ENCODE measurements around the gene CKAP2.
"Not testable (repeated sequence)": the region's sequence is repeated elsewhere in the genome, so short reads cannot be mapped to it uniquely, and the experiment has no call there.

CKAP2 gene, protein sequence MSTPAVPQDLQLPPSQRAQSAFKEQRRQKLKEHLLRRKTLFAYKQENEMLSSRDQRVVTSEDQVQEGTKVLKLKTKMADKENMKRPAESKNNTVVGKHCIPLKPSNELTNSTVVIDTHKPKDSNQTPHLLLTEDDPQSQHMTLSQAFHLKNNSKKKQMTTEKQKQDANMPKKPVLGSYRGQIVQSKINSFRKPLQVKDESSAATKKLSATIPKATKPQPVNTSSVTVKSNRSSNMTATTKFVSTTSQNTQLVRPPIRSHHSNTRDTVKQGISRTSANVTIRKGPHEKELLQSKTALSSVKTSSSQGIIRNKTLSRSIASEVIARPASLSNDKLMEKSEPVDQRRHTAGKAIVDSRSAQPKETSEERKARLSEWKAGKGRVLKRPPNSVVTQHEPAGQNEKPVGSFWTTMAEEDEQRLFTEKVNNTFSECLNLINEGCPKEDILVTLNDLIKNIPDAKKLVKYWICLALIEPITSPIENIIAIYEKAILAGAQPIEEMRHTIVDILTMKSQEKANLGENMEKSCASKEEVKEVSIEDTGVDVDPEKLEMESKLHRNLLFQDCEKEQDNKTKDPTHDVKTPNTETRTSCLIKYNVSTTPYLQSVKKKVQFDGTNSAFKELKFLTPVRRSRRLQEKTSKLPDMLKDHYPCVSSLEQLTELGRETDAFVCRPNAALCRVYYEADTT

DNA sequence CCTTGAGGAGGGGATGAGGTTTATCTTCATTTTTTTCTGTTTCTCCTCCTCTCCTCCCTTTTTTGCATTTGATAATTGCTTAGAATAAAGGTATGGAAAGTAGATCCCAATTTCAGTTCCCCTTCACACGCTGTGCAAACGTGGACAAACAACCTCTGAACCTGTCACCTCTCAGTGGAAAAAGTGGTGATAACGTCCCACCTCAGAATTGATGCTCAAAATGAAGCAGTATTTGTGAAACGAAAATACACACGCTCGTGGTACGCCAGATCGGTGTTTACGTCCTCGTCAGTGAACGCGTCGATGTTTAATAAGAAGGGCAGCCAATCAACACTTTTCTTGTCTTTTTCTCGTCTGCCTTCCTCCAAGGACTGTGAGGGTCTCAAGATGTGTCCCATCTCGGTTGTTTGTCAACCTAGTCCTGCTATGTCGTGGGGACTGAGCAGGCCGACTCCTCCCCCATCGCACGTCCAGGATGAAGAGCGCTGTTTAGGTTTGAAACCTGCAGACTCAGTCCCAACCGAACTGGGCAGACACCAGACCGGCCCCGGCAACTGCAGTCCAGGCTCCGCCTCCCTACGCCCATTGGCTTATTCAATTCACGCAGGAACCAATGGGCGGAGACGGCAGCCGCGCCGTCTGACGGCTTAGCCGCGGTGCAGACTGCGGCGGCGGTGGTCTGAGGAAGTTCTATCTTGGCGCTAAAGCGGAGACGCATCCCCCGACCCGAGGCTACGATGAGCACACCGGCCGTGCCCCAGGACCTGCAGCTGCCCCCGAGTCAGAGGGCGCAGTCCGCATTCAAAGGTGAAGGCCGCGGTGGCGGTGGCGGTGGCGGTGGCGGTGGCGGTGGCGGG, at the start of gene CKAP2:
Gene CKAP2 (plus strand): TSS at position 659 of the 857 bp plus-strand sequence. CDS start 79 bp downstream, at position 738.
- peak; percentile 93 for DNase-seq

DNA sequence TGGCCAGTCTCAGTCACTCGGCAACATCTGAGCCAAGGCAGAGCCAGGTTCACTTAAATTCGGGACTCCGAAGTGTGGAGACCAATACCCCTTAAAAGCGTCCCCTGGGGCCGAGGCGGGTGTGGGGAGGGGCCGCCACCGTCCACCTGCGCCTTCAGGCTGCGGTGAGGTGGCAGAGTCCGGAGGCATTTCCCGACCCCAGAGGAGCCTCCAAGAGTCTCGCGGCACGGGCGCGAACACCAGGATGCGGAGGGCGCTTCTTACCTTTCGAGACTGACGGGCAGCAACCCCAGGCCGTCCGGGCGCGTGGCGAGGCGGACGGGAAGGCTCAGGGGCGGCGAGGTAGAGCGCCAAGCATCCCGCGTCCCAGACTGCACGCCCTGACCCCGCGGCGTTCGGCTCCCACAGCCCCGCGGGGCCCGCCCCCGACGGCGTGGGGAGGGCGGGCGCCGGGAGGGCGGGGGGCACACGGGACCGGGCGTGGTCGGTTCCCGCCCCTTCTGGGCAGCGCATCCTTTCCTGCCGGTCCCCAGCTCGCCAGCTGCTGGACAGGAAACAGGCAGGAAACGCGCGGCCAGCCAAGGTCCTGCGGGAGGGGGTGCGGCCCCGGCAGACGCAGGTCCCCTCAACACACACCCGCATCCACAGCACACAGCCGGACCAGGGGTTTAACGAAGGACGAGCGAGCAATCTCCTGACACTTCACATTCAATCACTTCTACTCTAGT, 49.3 kb upstream of the CKAP2 start, which contains the start of gene THSD1:
Gene THSD1 (minus strand): TSS at position 406 of the 728 bp plus-strand sequence. CDS start 3,572 bp downstream, outside the sequence.
- peak; percentile 37 for DNase-seq

DNA sequence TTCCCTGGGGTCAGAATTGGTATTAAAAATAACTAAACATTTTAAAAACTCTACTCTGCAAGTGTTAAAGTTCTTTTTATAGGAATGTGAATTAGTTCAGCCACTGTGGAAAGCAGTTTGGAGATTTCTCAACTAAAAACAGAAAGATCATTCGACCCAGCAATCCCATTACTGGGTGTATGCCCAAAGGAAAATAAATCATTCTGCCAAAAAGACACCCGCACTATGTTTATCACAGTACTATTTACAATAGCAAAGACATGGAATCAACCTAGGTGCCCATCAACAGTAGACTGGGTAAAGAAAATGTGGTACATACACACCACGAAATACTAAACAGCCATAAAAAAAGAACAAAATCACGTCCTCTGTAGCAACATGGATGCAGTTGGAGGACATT, 48.6 kb upstream of the CKAP2 start:
- DNase-seq: no peak

DNA sequence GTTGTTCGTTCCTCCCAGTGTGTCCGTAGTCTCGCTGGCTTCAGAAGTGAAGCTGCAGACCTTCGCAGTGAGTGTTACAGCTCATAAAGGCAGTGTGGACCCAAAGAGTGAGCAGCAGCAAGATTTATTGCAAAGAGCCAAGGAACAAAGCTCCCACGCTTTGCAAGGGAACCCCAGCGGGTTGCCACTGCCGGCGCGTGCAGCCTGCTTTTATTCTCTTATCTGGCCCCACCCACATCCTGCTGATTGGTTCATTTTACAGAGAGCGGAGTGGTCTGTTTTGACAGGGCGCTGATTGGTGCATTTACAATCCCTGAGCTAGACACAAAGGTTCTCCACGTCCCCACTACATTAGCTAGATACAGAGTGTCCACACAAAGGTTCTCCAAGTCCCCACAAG, 47.8 kb upstream of the CKAP2 start:
- DNase-seq: not testable (repeated sequence)

DNA sequence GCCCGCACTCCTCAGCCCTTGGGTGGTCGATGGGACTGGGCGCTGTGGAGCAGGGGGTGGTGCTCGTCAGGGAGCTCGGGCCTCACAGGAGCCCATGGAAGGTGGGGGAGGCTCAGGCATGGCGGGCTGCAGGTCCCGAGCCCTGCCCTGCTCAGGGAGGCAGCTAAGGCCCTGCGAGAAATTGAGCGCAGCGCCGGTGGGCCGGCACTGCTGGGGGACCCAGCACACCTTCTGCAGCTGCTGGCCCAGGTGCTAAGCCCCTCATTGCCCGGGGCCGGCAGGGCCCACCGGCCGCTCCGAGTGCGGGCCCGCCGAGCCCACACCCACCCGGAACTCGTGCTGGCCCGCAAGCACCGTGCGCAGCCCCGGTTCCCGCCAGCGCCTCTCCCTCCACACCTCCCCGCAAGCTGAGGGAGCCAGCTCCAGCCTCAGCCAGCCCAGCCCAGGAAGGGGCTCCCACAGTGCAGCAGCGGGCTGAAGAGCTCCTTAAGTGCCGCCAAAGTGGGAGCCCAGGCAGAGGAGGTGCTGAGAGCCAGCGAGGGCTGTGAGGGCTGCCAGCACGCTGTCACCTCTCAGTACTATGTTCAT, 47.1 kb upstream of the CKAP2 start:
- not testable (repeated sequence) for DNase-seq

DNA sequence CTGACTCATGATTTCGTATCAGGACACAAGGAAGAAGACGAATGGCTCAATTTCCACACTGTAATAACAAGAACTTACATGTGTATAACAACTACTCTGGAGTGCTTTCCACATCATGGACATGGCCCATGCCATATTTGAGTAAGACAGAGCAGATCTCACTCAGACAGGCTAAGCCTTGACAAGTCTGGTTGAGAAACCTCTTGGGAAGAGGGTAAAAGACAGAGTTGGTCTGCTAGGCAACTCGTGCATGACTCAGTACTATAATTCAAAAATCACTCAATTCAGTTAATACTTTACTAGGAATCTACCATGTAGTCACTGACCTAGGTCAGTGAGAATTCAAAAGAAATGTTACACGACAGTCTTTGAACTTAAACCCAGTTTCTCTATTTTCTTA, 43.6 kb upstream of the CKAP2 start:
- DNase-seq: no peak

DNA sequence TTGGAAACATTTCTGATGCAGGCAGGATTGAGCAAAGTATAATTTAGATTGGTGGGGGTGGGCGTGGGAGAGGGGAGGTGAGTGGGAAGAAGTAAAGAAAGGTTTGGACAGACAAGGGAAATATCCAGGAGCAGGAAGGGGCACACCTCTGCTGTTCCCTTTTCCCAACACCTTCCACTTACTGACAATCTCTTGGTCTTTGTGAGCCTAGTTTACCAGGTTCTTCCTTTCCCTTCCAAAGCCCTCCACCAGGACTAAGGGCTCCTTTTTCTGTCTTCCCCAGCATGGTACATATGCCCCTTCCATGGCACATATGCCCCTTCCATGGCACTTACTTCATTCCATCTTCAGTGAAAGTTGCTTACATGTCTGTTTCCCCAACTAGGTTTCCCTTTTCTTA, 43.1 kb upstream of the CKAP2 start:
- no peak for DNase-seq

DNA sequence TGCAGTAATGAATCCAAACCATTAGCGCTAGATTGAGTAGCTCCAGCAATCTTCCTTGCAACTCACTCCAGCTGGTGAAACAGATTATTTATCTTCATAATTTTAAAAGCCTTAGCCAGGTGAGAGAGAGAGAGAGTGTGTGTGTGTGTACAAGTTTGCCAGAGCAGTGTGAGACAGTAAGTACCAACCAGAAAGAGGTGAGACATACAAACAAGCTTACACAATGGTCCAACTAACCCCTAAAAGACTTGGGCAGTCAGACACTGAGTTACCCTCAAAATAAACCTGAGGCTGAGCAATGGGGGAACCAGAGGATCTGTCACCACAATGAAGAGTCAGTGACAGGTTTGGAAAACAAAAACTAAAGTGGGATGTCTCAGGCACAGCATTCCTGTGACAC, 41.2 kb upstream of the CKAP2 start:
- no peak for DNase-seq

DNA sequence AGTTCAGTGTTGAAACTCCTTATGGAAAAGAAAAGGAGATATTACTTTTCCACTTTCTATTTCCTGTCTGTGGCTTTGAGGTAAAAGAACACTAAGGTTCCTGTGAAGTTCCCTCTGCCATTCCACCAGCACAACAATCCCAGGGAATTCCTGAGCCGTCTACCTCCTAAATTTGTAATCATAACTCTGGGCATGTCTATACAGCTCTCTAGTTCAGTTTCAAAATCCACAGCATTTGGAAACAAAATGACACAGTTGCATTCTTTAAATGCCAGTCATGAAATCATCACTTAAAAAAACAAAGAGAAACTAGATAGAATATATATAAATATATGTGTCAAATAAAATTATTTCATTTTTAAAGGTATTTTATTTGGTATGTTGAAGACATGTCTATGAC, 40.3 kb upstream of the CKAP2 start:
- no peak for DNase-seq

DNA sequence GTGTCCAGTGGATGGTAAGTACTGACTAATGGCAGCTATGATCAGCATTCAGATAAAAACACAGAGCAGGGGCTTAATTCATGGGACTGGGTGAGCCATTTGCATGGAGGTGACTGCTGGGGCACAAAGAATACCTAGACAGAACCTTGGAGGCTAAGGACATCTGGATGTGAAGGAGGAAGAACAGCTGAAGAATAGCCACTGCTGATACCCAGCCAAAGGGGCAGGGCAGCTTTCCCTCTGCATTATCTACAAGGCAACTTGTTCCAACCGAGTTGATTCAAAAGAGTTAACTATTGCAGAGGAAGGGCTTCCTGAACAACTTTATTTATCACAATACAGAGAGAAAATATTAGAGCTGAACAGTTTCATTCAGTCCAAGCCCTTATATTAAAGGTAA, 36.2 kb upstream of the CKAP2 start:
- no peak for DNase-seq

DNA sequence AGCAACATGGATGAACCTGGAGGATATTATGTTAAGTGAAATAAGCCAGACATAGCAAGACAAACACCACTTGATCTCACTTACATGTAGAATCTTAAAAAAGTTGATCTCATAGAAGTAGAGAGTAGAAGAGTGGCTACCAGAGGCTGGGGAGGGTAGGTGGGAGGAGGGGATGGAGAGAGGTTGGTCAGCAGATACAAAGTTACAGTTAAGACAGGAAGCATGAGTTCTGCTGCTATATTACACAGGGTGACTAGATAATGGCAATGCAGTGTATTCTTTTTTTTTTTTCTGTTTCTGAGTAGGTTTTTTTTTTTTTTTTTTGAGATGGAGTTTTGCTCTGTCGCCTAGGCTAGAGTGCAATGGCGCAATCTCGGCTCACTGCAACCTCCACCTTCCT, 34.1 kb upstream of the CKAP2 start:
- no peak for DNase-seq

DNA sequence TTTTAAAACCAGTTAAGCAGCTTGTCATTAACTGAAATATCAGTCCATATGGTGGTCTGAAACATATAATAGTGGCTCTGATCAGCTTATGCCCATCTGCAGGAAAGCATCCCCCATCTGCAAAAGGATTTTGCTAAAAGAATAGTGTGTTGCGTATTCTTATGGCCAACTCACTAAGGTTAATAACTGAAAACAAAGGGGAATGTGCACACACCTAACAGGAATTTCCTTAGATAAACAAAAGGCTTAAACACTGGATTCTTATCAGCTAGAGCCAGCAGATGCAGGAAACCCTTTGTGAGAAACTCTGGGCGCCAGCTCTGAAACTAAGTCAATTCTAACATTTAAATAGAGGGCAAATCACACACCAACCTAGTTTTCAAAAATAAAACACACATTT, 27.0 kb upstream of the CKAP2 start:
- no peak for DNase-seq

DNA sequence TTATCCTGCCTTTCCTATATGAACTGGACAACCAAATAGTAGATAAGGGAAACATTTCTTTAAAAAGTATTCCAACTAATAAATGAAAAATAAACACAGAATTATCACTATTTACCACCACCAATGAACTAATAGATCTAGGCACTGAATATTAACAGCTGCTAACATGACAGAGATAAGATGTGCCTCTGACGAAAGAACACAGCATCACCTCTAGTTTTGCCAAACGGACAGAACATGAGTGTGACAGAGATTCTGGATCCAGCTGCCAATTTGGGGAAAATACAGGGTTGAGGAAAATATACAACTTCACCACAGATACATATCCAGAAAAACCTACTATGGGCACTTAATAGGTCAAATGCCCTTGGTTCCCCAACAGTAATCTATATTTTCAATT, 22.8 kb upstream of the CKAP2 start:
- no peak for DNase-seq

DNA sequence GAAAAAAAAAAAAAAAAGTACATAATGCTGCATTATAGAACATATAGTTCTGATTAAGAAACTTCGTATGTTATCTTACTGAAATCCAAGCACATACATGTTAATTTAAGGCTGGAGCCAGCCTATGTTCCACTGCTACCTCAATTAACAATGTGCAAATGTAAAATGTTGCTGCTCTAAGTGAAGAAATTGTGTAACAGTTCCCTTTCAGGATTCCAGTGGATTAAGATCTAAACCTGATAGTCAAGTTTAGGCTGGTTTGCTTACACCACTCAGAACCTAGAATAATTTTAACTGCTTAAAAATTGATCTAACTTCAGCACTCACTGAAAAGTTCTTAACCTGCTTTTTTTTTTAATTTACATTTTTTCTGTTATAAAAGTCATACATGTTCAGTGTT, 9.0 kb upstream of the CKAP2 start:
- DNase-seq: no peak

DNA sequence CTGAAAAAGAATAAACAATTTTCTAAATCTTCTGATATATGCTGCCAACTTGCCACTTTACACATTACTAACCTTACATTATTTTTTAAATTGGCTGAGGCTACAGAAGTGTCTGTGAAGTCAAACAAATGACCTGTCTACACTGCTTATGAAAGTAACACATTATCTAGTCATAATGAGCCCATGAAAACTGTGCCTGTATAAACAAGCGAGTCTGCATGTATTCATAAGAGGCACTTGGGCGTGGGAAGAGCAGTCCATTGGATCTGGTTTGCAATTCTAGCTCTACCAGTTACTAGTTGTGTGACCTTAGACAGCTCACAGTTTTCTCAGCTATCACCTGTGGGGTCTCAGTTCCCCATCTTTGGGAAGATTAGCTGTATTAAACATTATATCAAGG, 7.9 kb upstream of the CKAP2 start:
- no peak for DNase-seq

DNA sequence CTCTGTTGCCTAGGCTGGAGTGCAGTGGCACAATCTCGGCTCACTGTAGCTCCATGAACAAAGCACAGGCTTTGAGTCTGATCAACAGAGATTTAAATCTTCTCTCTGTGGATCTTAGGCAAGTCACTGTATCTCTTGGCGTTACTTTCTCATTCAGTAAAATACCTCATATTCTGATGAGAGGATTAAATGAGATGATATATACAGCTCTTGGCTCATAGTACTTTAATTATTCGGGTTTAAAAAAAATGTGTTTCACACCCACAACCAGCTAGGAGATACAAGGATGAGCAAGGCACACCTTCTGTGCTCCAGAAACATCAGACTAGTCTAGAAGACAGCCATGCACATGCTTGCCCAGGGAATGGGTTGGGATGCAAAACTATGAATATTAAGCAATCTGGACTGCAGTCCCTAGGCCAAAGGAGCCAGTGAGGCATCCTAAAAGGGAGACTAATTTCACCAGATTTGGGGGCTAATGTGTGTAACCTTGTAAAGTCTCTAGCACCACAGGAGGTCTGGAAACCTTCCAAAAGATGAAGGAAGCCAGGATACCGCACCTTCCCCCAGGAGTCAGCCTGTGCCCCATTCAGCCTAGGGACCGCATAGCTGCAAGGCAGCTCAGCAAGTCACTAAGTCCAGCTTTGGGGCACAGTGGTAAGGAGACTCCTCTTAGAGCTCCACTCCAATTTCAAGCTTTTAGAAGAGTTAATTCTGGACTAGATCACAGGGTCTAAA, 7.3 kb upstream of the CKAP2 start:
- DNase-seq: no peak

DNA sequence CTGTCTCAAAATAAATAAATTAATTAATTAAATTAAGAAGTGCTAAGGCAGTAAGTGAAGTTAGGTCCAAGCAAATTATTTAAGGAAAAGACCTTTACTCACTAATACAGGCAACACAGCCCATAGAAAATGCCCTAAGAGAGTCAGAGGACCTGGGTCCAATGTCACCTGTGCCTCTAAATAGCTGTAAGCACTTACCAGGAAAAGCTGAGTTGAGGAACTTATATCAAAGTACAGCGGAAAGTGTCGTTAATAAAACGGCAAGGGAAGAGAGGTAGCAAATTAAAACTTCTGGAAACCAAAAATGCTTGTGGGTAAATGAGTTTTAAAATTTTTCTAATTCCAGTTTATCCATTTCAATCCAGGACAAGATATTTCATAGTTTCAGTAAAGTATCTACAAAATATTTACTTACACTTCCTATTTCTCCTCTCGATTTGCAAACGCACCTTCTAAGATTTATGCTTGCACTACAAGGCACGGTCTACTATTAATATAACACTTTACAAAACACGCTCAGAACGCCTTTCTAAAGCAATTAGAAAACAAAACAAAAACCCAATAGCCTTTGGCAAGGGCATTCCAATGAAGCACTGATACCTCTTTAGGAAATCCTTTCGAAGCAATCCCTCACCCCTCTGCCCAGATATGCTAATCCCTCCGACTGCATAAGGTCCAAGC, 5.8 kb upstream of the CKAP2 start:
- no peak for DNase-seq

DNA sequence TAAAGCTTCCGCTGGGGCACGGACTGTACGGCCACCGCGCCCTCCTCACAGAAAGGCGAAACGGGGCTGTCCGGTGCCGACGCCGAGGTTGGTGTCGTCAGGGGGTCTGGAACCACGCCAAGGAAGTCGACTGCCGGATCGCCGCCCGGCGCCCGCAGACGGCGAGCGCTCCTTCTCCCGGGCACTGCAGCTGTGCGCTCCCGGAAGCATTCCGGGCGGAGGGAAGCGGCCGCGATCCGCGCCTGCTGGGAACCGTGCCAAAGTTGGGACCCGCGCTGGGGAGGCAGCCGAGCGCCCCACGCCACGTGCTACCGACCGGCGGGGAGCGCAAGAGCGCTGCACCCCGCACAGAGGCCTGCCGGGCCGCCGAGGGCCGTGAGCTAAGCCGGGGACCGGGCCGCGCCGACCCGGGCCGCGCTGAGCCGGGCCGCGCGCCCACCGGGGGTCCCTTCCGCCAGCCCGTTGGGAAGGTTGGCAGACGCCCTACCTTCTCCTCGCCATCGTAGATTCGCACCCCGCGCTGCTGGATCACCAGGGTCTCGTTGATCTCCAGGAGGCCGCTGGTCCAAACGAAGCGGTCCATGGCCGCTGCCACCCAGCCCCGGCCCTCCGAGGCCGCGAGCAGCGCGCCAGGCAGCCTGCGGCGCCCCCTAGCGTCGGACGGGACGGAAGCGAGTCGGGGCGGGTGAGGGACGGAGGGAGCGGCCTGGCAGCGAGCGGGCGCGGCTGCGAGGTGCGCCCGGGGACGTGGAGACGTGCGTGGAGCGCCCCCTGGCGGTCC, 5.1 kb upstream of the CKAP2 start, which contains the start of gene VPS36:
Gene VPS36 (minus strand): TSS at position 623 of the 781 bp plus-strand sequence. CDS start 40 bp downstream, at position 583.
- DNase-seq: peak; percentile 97

DNA sequence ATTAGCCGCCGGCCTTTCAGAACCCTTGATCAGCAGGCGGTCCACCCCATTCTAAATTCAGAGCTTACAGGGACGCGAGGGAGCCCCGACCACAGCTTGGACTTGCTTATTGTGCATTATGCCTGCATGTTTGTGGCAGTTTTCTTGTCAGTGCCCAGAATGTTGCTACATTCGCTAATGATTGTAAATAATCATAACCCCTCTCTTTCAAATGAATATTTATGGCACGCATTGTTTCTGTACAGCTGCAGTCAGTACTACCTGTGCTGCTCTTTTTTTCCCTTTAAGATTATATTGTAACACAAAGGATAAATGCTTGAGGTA, 4.5 kb upstream of the CKAP2 start:
- DNase-seq: no peak

Data from stimulated activated CD8-positive, alpha-beta memory T cell treated with anti-CD3 and anti-CD28 coated beads, Interleukin-4, amount 100 ng/mL, for 48 hours (primary cell).